22Rv1 (cell line): ENCODE results near the gene SLC16A12.

Source experiments
- ZFX ChIP-seq: fragments of 450-650 bp; IDR thresholded peaks from 2 replicates; pipeline ENCODE4 v1.6.1; 2017; ENCODE audit warnings: antibody characterized with exemption, borderline replicate concordance
- TF ChIP-seq, protein P1 (sequence below): fragments of 450-650 bp; IDR thresholded peaks from 2 replicates; pipeline ENCODE4 v1.5.1; 2017; ENCODE audit warnings: mild to moderate bottlenecking

DNA sequence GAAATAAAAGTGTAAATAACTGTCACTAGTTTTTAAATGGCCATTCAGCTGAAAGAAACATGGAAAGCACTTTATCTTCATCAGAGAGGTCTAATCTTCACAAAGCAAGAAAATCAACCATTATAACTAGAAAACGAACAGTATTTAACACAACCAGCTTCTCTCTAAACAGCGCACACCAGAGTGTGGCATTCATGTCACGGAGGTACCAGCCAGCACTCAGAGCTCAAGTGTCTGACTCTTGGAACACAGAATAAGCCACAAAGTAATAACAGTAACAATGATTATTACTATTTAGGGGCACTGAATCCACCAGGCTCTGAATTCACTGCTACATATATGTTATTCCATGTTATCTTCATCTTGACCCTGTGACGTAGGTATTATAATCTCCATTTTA is 60.9 kb downstream of the SLC16A12 start:
- TF ChIP-seq, protein P1, sequence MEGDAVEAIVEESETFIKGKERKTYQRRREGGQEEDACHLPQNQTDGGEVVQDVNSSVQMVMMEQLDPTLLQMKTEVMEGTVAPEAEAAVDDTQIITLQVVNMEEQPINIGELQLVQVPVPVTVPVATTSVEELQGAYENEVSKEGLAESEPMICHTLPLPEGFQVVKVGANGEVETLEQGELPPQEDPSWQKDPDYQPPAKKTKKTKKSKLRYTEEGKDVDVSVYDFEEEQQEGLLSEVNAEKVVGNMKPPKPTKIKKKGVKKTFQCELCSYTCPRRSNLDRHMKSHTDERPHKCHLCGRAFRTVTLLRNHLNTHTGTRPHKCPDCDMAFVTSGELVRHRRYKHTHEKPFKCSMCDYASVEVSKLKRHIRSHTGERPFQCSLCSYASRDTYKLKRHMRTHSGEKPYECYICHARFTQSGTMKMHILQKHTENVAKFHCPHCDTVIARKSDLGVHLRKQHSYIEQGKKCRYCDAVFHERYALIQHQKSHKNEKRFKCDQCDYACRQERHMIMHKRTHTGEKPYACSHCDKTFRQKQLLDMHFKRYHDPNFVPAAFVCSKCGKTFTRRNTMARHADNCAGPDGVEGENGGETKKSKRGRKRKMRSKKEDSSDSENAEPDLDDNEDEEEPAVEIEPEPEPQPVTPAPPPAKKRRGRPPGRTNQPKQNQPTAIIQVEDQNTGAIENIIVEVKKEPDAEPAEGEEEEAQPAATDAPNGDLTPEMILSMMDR, result no peak
- TF ChIP-seq ZFX, result no peak
